PFSK-1 (cell line): ENCODE results near the gene MBOAT2.

Source experiments
- FOXP2 ChIP-seq: optimal IDR thresholded peaks from 2 replicates; pipeline ENCODE3; 2011; ENCODE audit warnings: borderline replicate concordance, control low read depth, inconsistent platforms; ENCODE audit not compliant: insufficient read depth; ENCODE audit errors: extremely low read length, extremely low read depth
- POLR2AphosphoS5 ChIP-seq: IDR thresholded peaks from 2 replicates; pipeline ENCODE4 v1.6.1; 2012; ENCODE audit warnings: low read depth, mild to moderate bottlenecking, control low read depth, low read length, moderate library complexity
- SIN3A ChIP-seq: IDR thresholded peaks from 2 replicates; pipeline ENCODE4 v1.6.1; 2012; ENCODE audit warnings: mild to moderate bottlenecking, low read length, moderate library complexity, borderline replicate concordance; ENCODE audit not compliant: insufficient read depth
- TAF1 ChIP-seq: IDR thresholded peaks from 2 replicates; pipeline ENCODE4 v1.6.1; 2012; ENCODE audit warnings: low read length, control low read depth, borderline replicate concordance; ENCODE audit not compliant: insufficient read depth
- TF ChIP-seq, protein P1 (sequence below), 2 experiments: IDR thresholded peaks; 2 replicates each; pipeline versions ENCODE4 v1.6.1 to v1.8.0; 2011 to 2012; ENCODE audit warnings: low read depth in 2 of 2, low read length in 2 of 2, control low read depth in 1 of 2, inconsistent platforms in 1 of 2, mild to moderate bottlenecking in 1 of 2, moderate library complexity in 1 of 2; ENCODE audit not compliant: insufficient read depth in 1 of 2

The MBOAT2 gene

DNA sequence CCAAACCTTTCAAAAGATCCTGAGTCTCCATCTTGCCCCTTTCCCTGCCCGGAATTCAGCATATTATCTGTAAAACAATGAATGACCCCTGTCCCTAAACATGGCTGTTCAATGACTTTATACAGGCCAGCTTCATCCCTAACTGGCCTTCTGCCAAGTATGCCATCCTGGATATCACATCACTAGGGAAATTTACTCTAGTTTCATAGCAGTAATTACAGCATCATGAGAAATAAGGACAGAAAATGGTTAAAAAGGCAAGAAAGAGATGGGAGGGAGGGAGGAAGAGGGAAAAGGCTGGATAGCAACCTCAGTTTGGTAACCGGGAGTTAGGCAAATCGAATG lies 4.4 kb downstream of the MBOAT2 start:
- no peak for TF ChIP-seq TAF1
- no peak for TF ChIP-seq POLR2AphosphoS5
- no peak for TF ChIP-seq SIN3A
- TF ChIP-seq, protein P1, sequence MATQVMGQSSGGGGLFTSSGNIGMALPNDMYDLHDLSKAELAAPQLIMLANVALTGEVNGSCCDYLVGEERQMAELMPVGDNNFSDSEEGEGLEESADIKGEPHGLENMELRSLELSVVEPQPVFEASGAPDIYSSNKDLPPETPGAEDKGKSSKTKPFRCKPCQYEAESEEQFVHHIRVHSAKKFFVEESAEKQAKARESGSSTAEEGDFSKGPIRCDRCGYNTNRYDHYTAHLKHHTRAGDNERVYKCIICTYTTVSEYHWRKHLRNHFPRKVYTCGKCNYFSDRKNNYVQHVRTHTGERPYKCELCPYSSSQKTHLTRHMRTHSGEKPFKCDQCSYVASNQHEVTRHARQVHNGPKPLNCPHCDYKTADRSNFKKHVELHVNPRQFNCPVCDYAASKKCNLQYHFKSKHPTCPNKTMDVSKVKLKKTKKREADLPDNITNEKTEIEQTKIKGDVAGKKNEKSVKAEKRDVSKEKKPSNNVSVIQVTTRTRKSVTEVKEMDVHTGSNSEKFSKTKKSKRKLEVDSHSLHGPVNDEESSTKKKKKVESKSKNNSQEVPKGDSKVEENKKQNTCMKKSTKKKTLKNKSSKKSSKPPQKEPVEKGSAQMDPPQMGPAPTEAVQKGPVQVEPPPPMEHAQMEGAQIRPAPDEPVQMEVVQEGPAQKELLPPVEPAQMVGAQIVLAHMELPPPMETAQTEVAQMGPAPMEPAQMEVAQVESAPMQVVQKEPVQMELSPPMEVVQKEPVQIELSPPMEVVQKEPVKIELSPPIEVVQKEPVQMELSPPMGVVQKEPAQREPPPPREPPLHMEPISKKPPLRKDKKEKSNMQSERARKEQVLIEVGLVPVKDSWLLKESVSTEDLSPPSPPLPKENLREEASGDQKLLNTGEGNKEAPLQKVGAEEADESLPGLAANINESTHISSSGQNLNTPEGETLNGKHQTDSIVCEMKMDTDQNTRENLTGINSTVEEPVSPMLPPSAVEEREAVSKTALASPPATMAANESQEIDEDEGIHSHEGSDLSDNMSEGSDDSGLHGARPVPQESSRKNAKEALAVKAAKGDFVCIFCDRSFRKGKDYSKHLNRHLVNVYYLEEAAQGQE (IDR thresholded peaks at IDR 0.05; ENCODE audit: insufficient read depth in 1 of 2, low read depth in 2 of 2, low read length in 2 of 2): no peak
- TF ChIP-seq FOXP2: no peak

DNA sequence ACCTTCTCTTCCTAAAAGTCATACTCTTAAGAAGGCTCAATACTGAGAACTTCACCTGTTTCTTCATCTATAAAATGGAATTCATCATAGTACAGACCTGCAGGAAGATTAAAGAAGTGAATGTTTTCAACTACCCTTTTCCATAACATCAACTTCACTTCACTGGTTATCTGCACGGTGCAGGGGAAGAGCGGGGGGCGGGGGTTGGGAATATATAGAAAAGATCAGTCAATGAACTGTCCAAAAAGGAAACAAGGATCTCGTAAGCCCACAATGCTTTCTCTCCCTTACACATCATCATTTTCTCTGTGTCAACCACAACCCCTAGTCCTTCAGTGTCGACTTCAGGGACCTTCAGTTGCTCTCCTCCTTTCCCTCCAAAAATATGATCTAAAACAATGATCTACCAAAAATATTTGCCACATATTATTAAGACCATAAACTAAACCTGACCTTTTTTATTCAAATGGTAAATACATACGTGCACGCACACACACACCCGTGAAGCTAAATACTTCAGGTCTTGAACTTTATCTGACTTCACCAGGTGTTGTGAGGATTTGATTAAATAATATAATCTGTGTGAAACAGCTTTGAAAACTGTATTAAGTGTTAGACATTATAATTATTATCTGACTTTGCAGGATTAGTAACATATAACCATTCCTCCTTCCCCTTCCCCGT lies 4.9 kb downstream of the MBOAT2 start:
- TF ChIP-seq SIN3A (no peak), POLR2AphosphoS5 (no peak), TAF1 (no peak), FOXP2 (no peak)
- TF ChIP-seq, protein P1 (IDR thresholded peaks at IDR 0.05; ENCODE audit: insufficient read depth in 1 of 2, low read depth in 2 of 2, low read length in 2 of 2): no peak

DNA sequence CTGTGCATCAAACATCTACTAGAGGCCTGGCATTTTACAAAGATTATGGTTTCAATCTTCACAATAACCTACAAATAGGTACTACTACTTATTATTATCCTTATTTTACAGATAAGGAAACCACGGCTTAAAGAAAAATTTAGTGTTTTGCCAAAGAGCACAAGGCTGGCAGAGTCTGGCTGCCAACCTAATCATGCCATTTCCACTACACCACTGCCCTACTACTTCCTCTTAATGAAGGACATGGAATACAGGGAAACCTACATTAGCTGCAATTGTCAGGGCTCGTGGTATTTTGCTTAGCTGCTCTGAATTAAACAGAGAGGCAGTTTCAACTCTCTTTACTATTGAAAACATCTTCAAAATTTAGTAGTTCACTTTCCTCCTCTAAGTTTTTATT lies 5.9 kb downstream of the MBOAT2 start:
- TF ChIP-seq POLR2AphosphoS5 (no peak), SIN3A (no peak), TAF1 (no peak)
- TF ChIP-seq, protein P1 (IDR thresholded peaks at IDR 0.05; ENCODE audit: insufficient read depth in 1 of 2, low read depth in 2 of 2, low read length in 2 of 2): no peak

DNA sequence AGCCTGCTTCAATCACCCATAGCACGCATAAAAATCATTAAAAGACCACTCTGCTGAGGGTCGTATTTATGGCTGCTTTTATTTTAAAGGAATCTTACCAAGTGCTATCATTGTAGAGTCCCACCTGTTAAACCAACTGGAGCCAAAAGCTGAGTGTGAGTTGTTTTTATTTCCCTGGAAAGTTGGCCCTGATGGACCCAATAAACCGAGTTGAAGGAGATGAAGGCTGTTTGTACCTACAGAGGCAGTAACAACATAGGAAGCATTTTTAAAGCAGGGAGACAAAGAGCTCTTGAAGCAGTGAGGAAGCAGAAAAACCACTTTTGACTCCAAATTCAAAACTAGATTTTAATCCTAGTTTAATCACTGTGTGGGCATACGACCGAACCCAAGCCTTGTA lies 6.4 kb downstream of the MBOAT2 start:
- TF ChIP-seq, protein P1 (IDR thresholded peaks at IDR 0.05; ENCODE audit: insufficient read depth in 1 of 2, low read depth in 2 of 2, low read length in 2 of 2): no peak
- TF ChIP-seq POLR2AphosphoS5 (no peak), FOXP2 (no peak), TAF1 (no peak), SIN3A (no peak)

DNA sequence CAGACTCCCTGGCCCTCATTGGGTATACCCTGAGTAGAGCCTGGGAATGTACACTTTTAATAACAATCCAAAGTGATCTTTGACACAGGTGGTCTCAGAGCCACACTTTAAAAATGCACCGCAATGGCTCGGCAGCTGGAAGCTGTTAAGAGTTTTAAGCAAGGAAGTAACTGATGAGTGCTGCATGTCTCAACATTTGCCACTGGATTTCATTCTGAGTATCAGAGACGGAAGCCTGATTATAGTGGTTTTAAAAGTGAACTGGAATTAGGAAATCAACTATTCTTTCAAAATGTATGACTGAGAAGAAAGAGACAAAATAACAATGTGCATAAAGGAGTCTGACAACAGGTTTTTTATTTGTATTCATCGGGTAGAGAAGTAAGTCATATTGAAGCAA lies 7.5 kb downstream of the MBOAT2 start:
- TF ChIP-seq, protein P1 (IDR thresholded peaks at IDR 0.05; ENCODE audit: insufficient read depth in 1 of 2, low read depth in 2 of 2, low read length in 2 of 2): no peak
- TF ChIP-seq TAF1 (no peak), FOXP2 (no peak), POLR2AphosphoS5 (no peak), SIN3A (no peak)
